GM23338 (cell line): ENCODE results near the gene POU3F1. TPM values are rescaled to one million over a fixed set of nuclear protein-coding genes. Genes with fewer than 3 reads are reported as not detected.

Experiments used
- ATAC-seq: fragments of 200-7000 bp; cut with Tn5 transposase; 3 replicates; pipeline ENCODE4 v1.9.1; 2020
- DNase-seq: peaks from one replicate; pipeline ENCODE4 v3.0.0-alpha.2; 2015; ENCODE audit warnings: low spot score
- H2AFZ ChIP-seq: fragments of 200-600 bp; sonication (generic); 2 replicates; pipeline ENCODE4 v1.8.0; 2016; ENCODE audit warnings: antibody characterized with exemption, mild to moderate bottlenecking, moderate library complexity
- H3F3A ChIP-seq: fragments of 200-600 bp; sonication (generic); replicated peaks from 2 replicates; pipeline ENCODE4 v1.8.0; 2017; ENCODE audit warnings: antibody characterized with exemption, mixed run types, low read depth
- H3K27ac ChIP-seq: fragments of 200-600 bp; sonication (generic); 2 replicates; pipeline ENCODE4 v1.6.1; 2016; ENCODE audit warnings: low read depth
- H3K27me3 ChIP-seq: fragments of 200-600 bp; sonication (generic); 2 replicates; pipeline ENCODE4 v1.8.0; 2016; ENCODE audit warnings: mild to moderate bottlenecking, mixed run types, moderate library complexity; ENCODE audit not compliant: insufficient read depth
- H3K36me3 ChIP-seq: fragments of 200-600 bp; sonication (generic); 2 replicates; pipeline ENCODE4 v1.8.0; 2016; ENCODE audit warnings: mild to moderate bottlenecking; ENCODE audit not compliant: insufficient read depth
- H3K4me1 ChIP-seq: fragments of 200-600 bp; sonication (generic); 2 replicates; pipeline ENCODE4 v1.8.0; 2016; ENCODE audit warnings: mild to moderate bottlenecking, moderate library complexity; ENCODE audit not compliant: insufficient read depth
- H3K4me2 ChIP-seq: fragments of 200-600 bp; sonication (generic); 2 replicates; pipeline ENCODE4 v1.7.1; 2017; ENCODE audit warnings: mixed run types
- H3K4me3 ChIP-seq: fragments of 200-600 bp; sonication (generic); 2 replicates; pipeline ENCODE4 v1.6.1; 2016; ENCODE audit warnings: mixed run types
- H3K79me2 ChIP-seq: fragments of 200-600 bp; sonication (generic); replicated peaks from 2 replicates; pipeline ENCODE4 v1.8.0; 2017; ENCODE audit warnings: mild to moderate bottlenecking; ENCODE audit not compliant: insufficient read depth
- H3K9me2 ChIP-seq: fragments of 200-600 bp; sonication (generic); 2 replicates; pipeline ENCODE4 v1.8.0; 2017; ENCODE audit not compliant: insufficient read depth
- H4K20me1 ChIP-seq: fragments of 200-600 bp; sonication (generic); replicated peaks from 2 replicates; pipeline ENCODE4 v1.8.0; 2017; ENCODE audit warnings: mild to moderate bottlenecking; ENCODE audit not compliant: insufficient read depth
- H3K27ac Mint-ChIP-seq: 2 replicates; pipeline ENCODE4 v1.8.0; 2020; ENCODE audit warnings: inconsistent platforms, mild to moderate bottlenecking, moderate library complexity, mixed read lengths
- H3K27me3 Mint-ChIP-seq: 3 replicates; pipeline ENCODE4 v1.8.0; 2022; ENCODE audit warnings: low read depth, mild to moderate bottlenecking, moderate library complexity, mixed read lengths, inconsistent platforms; ENCODE audit not compliant: insufficient read depth, poor library complexity
- H3K36me3 Mint-ChIP-seq: 3 replicates; pipeline ENCODE4 v1.8.0; 2021; ENCODE audit warnings: low read depth, mild to moderate bottlenecking, inconsistent platforms, moderate library complexity, mixed read lengths
- H3K4me1 Mint-ChIP-seq: 3 replicates; pipeline ENCODE4 v1.8.0; 2020; ENCODE audit warnings: mild to moderate bottlenecking, inconsistent platforms, mixed read lengths
- H3K4me3 Mint-ChIP-seq: 3 replicates; pipeline ENCODE4 v1.8.0; 2021; ENCODE audit warnings: moderate library complexity, mild to moderate bottlenecking, inconsistent platforms, mixed read lengths
- H3K9me3 Mint-ChIP-seq: 3 replicates; pipeline ENCODE4 v1.8.0; 2020; ENCODE audit warnings: moderate library complexity, mild to moderate bottlenecking, inconsistent platforms, mixed read lengths
- CREB1 ChIP-seq: fragments of 250-450 bp; sonication (Bioruptor Pico); IDR thresholded peaks from 2 replicates; pipeline ENCODE4 v1.5.0; 2020; ENCODE audit warnings: low read depth, mild to moderate bottlenecking, moderate library complexity
- EZH2 ChIP-seq: fragments of 200-600 bp; sonication (generic); IDR thresholded peaks from one replicate; pipeline ENCODE4 v1.8.0; 2017; ENCODE audit warnings: antibody characterized with exemption, mild to moderate bottlenecking, low read depth; ENCODE audit not compliant: unreplicated experiment
- EZH2phosphoT487 ChIP-seq: fragments of 200-600 bp; sonication (generic); IDR thresholded peaks from one replicate; pipeline ENCODE4 v1.8.1; 2018; ENCODE audit warnings: antibody characterized with exemption; ENCODE audit not compliant: unreplicated experiment
- polyA plus RNA-seq: library from polyadenylated mRNA; unstranded; fragments of >200 nt; fragmentation: Nextera tagmentation; extraction: Ambion mirVana; gene quantifications from 2 replicates; pipeline ENCODE4 v1.2.1, GENCODE V29; 2016
- total RNA-seq: library from RNA; depleted of rRNA; stranded (reverse); fragments of >200 nt; shearing (Covaris generic); gene quantifications from 2 replicates; pipeline ENCODE4 v1.2.3, GENCODE V29; 2014
- TF ChIP-seq, protein P1 (sequence below): IDR thresholded peaks from 2 replicates; pipeline ENCODE4 v1.6.1; 2016; ENCODE audit warnings: antibody characterized with exemption
- TF ChIP-seq, protein P2 (sequence below), 2 experiments: fragments of 200-600 bp in 1 of 2; sonication (generic) in 1 of 2; conservative IDR thresholded peaks; 2 replicates each; pipeline versions ENCODE4 v1.5.1 to v1.6.1; 2016 to 2017; ENCODE audit warnings: antibody characterized with exemption in 2 of 2, low read depth in 2 of 2, mild to moderate bottlenecking in 2 of 2, moderate library complexity in 1 of 2
- TF ChIP-seq, protein P3 (sequence below): IDR thresholded peaks from one replicate; pipeline ENCODE4 v1.6.1; 2018; ENCODE audit warnings: antibody characterized with exemption; ENCODE audit not compliant: unreplicated experiment

POU3F1 gene
- total and polyA plus RNA-seq, 2 experiments from 2014 or later = 3.6 to 11.5 TPM

DNA sequence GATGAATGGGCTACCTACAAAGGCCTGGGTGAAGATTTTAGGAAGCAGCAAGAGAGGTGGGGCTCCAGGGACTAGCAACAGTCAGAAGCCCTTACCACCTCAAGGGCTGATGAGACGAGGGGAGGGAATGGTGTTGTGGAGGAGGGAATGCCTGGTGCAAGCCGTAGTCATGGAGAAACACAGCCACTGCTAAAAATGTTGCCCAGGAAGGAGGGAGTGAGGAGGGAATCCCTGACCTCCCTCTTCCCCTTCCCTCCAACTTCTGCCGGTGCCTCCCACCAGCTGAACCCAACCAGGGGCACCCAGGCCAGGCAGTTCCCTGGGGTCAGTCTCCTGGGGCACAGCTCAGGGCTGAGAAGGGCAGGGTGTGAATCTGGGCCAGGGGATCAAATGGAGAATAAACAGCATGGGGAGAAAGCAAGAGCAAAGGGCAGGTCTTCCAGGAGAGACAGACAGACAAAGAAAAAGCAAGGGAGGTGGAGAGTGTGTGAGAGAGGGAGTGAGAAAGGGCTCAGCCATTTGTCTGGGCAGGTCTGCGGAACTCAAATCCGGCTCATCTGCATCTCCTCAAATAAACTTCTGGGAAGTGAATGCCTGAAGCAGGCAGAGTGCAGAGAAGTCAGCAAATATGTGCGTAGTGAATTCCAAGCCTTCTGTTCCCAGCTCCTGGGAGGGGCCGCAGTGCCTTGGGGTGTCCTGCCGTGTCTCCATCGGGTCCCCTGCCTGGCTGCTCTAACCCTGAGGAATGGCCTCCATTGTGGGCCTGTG, 27.1 kb upstream of the POU3F1 start (continued):
- TF ChIP-seq CREB1 (CRISPR knock-in tag) (no peak), EZH2phosphoT487 (no peak)
- TF ChIP-seq, protein P1, sequence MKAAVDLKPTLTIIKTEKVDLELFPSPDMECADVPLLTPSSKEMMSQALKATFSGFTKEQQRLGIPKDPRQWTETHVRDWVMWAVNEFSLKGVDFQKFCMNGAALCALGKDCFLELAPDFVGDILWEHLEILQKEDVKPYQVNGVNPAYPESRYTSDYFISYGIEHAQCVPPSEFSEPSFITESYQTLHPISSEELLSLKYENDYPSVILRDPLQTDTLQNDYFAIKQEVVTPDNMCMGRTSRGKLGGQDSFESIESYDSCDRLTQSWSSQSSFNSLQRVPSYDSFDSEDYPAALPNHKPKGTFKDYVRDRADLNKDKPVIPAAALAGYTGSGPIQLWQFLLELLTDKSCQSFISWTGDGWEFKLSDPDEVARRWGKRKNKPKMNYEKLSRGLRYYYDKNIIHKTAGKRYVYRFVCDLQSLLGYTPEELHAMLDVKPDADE = no peak

DNA sequence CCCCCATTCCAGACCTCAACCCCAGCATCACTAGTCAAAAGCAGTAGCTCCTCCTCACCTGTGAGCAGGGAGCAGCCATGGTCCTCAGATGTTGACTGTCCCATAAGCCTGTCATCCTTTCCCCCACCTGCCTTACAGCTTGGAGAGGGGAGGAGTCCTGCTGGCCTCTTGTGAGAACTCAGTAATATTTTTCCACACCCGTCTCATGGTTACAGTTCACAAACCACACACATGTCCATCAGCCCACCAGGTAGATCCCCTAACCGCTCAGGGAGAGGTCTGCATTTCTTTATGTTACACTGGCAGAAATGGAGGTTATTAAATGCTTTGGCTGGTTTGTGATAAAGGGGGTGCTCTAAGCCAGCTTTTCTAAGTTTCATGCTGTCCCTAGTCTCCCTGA, 26.3 kb upstream of the POU3F1 start:
- TF ChIP-seq EZH2 (no peak), EZH2phosphoT487 (no peak)
- TF ChIP-seq, protein P2, sequence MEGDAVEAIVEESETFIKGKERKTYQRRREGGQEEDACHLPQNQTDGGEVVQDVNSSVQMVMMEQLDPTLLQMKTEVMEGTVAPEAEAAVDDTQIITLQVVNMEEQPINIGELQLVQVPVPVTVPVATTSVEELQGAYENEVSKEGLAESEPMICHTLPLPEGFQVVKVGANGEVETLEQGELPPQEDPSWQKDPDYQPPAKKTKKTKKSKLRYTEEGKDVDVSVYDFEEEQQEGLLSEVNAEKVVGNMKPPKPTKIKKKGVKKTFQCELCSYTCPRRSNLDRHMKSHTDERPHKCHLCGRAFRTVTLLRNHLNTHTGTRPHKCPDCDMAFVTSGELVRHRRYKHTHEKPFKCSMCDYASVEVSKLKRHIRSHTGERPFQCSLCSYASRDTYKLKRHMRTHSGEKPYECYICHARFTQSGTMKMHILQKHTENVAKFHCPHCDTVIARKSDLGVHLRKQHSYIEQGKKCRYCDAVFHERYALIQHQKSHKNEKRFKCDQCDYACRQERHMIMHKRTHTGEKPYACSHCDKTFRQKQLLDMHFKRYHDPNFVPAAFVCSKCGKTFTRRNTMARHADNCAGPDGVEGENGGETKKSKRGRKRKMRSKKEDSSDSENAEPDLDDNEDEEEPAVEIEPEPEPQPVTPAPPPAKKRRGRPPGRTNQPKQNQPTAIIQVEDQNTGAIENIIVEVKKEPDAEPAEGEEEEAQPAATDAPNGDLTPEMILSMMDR (conservative IDR thresholded peaks at IDR 0.05; ENCODE audit: low read depth in 2 of 2) = peak in 1 of 2 experiments; percentile 33; a peak in 2 of 4 replicates
- Mint-ChIP-seq H3K27me3 (peaks cover 3% of the 10 kb centered on the region), H3K4me1 (peaks cover 49% of the 10 kb centered on the region), H3K27ac (no peak overlapping the region), H3K9me3 (no peaks in the 10 kb centered on the region), H3K36me3 (no peaks in the 10 kb centered on the region), H3K4me3 (no peak overlapping the region; the same call in 2 of the 3 replicates)
- H2AFZ ChIP-seq = no peak overlapping the region
- no peak for ATAC-seq
- no peak overlapping the region for H3K27ac ChIP-seq
- no peaks in the 10 kb centered on the region for H3K36me3 ChIP-seq
- H4K20me1 ChIP-seq = no peaks in the 10 kb centered on the region; the same call in 1 of the 2 replicates
- DNase-seq = no peak
- H3K9me2 ChIP-seq = no peaks in the 10 kb centered on the region
- H3K4me3 ChIP-seq = no peak overlapping the region
- H3F3A ChIP-seq = 0 out of 2 replicates have a peak, but pooled peaks cover 8% of the 10 kb centered on the region
- 0 out of 2 replicates have a peak overlapping the region, but pooled peaks have one; percentile 48 for H3K4me2 ChIP-seq
- H3K4me1 ChIP-seq = peaks cover 27% of the 10 kb centered on the region
- H3K79me2 ChIP-seq = no peaks in the 10 kb centered on the region
- no peaks in the 10 kb centered on the region for H3K27me3 ChIP-seq

DNA sequence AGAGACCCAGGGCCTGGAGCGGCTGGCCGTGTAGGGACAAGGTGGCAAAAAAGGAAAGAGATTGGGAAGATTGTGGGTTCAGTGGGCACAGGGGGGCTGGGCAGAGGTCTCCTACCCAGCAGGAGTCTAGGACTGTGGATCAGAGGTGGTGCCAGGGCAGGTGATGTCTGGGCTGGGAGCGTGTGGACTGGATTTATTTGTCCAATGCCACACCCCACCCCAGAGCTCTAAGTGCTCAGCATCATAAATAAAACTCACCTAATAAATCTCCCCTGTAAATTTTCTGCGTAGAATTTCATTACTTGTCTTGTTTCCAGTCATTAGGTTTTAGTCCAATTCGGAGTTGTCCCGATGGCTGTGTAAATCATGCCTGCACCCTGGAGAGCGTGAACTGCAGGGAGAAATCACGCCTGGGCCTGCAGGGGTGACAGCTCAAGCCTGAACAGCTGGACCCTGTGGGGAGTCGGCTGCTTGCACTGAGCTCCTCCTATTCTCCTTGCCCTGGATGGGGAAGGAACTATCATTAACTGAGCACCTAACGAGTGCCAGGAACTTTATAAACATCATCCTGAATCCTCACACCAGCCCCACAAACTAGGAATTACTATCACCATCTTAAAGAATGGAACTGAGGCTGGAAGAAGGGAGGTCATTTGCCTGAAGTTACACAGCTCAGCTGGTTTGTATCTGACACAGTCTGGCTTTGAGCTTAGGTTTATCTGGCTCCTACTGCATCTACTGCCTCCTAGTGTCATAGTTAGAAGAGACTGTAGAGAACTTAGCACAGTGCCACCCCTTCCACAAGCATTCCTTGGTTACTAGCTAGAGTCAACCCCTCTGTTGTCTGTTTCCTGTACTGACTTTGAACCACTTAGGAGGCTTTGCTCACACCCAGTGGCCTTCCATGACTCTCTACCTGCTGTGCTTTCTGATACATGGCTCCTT, 25.0 kb upstream of the POU3F1 start:
- Histone ChIP-seq H2AFZ (no peak overlapping the region), H3K4me3 (no peak overlapping the region), H3K4me1 (peaks cover 26% of the 10 kb centered on the region), H3K79me2 (no peaks in the 10 kb centered on the region), H3F3A (0 out of 2 replicates have a peak, but pooled peaks cover 8% of the 10 kb centered on the region), H3K27ac (no peak overlapping the region), H3K9me2 (no peaks in the 10 kb centered on the region), H4K20me1 (no peaks in the 10 kb centered on the region; the same call in 1 of the 2 replicates), H3K36me3 (no peaks in the 10 kb centered on the region), H3K27me3 (no peaks in the 10 kb centered on the region), H3K4me2 (no peak overlapping the region)
- ATAC-seq = peak; percentile 64
- Mint-ChIP-seq H3K9me3 (no peaks in the 10 kb centered on the region), H3K27ac (no peak overlapping the region), H3K4me3 (no peak overlapping the region), H3K4me1 (peaks cover 51% of the 10 kb centered on the region), H3K27me3 (peaks cover 6% of the 10 kb centered on the region), H3K36me3 (no peaks in the 10 kb centered on the region)
- peak; percentile 66 for DNase-seq
- TF ChIP-seq, protein P2 (conservative IDR thresholded peaks at IDR 0.05; ENCODE audit: low read depth in 2 of 2) = peak; percentile 50 to 68
- TF ChIP-seq, protein P3, sequence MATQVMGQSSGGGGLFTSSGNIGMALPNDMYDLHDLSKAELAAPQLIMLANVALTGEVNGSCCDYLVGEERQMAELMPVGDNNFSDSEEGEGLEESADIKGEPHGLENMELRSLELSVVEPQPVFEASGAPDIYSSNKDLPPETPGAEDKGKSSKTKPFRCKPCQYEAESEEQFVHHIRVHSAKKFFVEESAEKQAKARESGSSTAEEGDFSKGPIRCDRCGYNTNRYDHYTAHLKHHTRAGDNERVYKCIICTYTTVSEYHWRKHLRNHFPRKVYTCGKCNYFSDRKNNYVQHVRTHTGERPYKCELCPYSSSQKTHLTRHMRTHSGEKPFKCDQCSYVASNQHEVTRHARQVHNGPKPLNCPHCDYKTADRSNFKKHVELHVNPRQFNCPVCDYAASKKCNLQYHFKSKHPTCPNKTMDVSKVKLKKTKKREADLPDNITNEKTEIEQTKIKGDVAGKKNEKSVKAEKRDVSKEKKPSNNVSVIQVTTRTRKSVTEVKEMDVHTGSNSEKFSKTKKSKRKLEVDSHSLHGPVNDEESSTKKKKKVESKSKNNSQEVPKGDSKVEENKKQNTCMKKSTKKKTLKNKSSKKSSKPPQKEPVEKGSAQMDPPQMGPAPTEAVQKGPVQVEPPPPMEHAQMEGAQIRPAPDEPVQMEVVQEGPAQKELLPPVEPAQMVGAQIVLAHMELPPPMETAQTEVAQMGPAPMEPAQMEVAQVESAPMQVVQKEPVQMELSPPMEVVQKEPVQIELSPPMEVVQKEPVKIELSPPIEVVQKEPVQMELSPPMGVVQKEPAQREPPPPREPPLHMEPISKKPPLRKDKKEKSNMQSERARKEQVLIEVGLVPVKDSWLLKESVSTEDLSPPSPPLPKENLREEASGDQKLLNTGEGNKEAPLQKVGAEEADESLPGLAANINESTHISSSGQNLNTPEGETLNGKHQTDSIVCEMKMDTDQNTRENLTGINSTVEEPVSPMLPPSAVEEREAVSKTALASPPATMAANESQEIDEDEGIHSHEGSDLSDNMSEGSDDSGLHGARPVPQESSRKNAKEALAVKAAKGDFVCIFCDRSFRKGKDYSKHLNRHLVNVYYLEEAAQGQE = no peak
